GM21825 (cell line): ENCODE data around the gene NXNL1.
"Not testable (repeated sequence)": the region's sequence is repeated elsewhere in the genome, so short reads cannot be mapped to it uniquely, and the experiment has no call there.

ENCODE experiments used
- ATAC-seq: cut with Tn5 transposase; IDR thresholded peaks from one replicate; pipeline ENCODE4 v1.9.1; 2021; ENCODE audit warnings: mild to moderate bottlenecking, moderate library complexity; ENCODE audit not compliant: unreplicated experiment

Gene NXNL1

GRCh38 chr19:17487284-17488121, 26.8 kb upstream of the NXNL1 start:
- ATAC-seq = no peak

- no peak for ATAC-seq
These were observed 26.0 kb upstream of the NXNL1 start for GRCh38 chr19:17486545-17487240.

- no peak for ATAC-seq
These were observed 23.9 kb upstream of the NXNL1 start for GRCh38 chr19:17484520-17485185.

GRCh38 chr19:17483605-17484002, 22.9 kb upstream of the NXNL1 start:
- ATAC-seq = no peak

- no peak for ATAC-seq
These were observed 22.3 kb upstream of the NXNL1 start for GRCh38 chr19:17482877-17483604.

GRCh38 chr19:17481986-17482385, 21.3 kb upstream of the NXNL1 start:
- ATAC-seq = no peak

- ATAC-seq = no peak
These were observed 18.6 kb upstream of the NXNL1 start for GRCh38 chr19:17479325-17479791.

GRCh38 chr19:17475541-17476115, 14.9 kb upstream of the NXNL1 start:
- ATAC-seq = no peak

GRCh38 chr19:17475011-17475540, 14.3 kb upstream of the NXNL1 start:
- ATAC-seq = not testable (repeated sequence)

- no peak for ATAC-seq
These were observed 12.3 kb upstream of the NXNL1 start for GRCh38 chr19:17473041-17473440.

GRCh38 chr19:17471410-17472125, 10.8 kb upstream of the NXNL1 start:
- no peak for ATAC-seq

- peak; percentile 72 for ATAC-seq
These were observed 9.5 kb upstream of the NXNL1 start, which contains the start of gene SLC27A1 for GRCh38 chr19:17470068-17470841. Gene SLC27A1 (plus strand): TSS chr19:17470524. CDS start chr19:17470541, 17 bp downstream.

- peak; percentile 50 for ATAC-seq
These were observed 8.8 kb upstream of the NXNL1 start for GRCh38 chr19:17469481-17470067.

- peak; percentile 2 for ATAC-seq
These were observed 8.4 kb upstream of the NXNL1 start for GRCh38 chr19:17469092-17469480.

GRCh38 chr19:17468302-17469091, 7.8 kb upstream of the NXNL1 start:
- no peak for ATAC-seq

GRCh38 chr19:17467471-17468301, 7.0 kb upstream of the NXNL1 start:
- ATAC-seq = no peak

GRCh38 chr19:17466487-17466850, 5.7 kb upstream of the NXNL1 start:
- ATAC-seq = no peak
